SU-DHL-6 (cell line): ENCODE measurements around the gene MEMO1.

Source experiments
- EZH2phosphoT487 ChIP-seq: fragments of 200-600 bp; sonication (generic), shearing (Covaris generic); conservative IDR thresholded peaks from 2 replicates; pipeline ENCODE4 v1.6.1; 2018; ENCODE audit warnings: mild to moderate bottlenecking, antibody characterized with exemption, low read length, moderate library complexity, mixed read lengths
- TF ChIP-seq, protein P1 (sequence below): fragments of 200-600 bp; sonication (generic); IDR thresholded peaks from one replicate; pipeline ENCODE4 v1.5.1; 2017; ENCODE audit warnings: antibody characterized with exemption, mild to moderate bottlenecking, low read length, moderate library complexity; ENCODE audit not compliant: insufficient read depth, poor library complexity, severe bottlenecking

DNA sequence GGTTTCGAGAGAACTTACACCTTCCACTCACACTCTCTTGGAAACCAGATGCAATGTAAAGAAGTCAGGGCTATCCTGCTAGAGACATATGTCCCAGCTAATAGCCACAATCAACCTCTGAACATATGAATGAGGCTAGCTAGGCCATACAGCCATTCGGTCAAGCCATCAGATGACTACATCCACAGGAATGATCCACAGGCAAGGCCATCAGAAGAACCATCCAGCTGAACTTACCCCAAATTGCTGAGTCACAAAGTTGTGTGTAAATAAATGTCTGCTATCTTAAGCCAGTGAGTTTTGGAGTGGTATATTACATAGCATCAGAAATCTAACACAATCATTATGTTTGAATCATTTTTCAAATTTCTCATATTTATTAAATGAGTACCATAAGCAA is 47.3 kb upstream of the MEMO1 start:
- TF ChIP-seq, protein P1, sequence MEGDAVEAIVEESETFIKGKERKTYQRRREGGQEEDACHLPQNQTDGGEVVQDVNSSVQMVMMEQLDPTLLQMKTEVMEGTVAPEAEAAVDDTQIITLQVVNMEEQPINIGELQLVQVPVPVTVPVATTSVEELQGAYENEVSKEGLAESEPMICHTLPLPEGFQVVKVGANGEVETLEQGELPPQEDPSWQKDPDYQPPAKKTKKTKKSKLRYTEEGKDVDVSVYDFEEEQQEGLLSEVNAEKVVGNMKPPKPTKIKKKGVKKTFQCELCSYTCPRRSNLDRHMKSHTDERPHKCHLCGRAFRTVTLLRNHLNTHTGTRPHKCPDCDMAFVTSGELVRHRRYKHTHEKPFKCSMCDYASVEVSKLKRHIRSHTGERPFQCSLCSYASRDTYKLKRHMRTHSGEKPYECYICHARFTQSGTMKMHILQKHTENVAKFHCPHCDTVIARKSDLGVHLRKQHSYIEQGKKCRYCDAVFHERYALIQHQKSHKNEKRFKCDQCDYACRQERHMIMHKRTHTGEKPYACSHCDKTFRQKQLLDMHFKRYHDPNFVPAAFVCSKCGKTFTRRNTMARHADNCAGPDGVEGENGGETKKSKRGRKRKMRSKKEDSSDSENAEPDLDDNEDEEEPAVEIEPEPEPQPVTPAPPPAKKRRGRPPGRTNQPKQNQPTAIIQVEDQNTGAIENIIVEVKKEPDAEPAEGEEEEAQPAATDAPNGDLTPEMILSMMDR, result no peak
- no peak for TF ChIP-seq EZH2phosphoT487
